Fibroblast of mammary gland (primary cell): ENCODE results near the gene RASSF1.

Experiments used
- DNase-seq: peaks from one replicate; pipeline ENCODE4 v3.0.0-alpha.2; 2010; ENCODE audit warnings: low read depth
- H3K4me3 ChIP-seq: 2 replicates; pipeline ENCODE4 v1.5.1; 2011; ENCODE audit warnings: low read depth, mild to moderate bottlenecking, low read length, moderate library complexity; ENCODE audit not compliant: control insufficient read depth
- CTCF ChIP-seq: conservative IDR thresholded peaks from 2 replicates; pipeline ENCODE4 v1.5.1; 2011; ENCODE audit warnings: low read depth, low read length, inconsistent platforms; ENCODE audit not compliant: control insufficient read depth, insufficient read depth

RASSF1 gene

GRCh38 chr3:50297896-50298725 is 42.5 kb downstream of the RASSF1 start:
- peak overlapping the region; percentile 86 for H3K4me3 ChIP-seq
- no peak for DNase-seq
- TF ChIP-seq CTCF: peak; percentile 21

- DNase-seq: no peak
- no peak overlapping the region for H3K4me3 ChIP-seq
- no peak for TF ChIP-seq CTCF
Measured at GRCh38 chr3:50297384-50297775, 43.3 kb downstream of the RASSF1 start.

GRCh38 chr3:50296721-50297383 is 43.8 kb downstream of the RASSF1 start:
- no peak for DNase-seq
- no peak overlapping the region for H3K4me3 ChIP-seq
- no peak for TF ChIP-seq CTCF

- TF ChIP-seq CTCF: no peak
- no peak overlapping the region for H3K4me3 ChIP-seq
- no peak for DNase-seq
Measured at GRCh38 chr3:50295553-50296431, 44.8 kb downstream of the RASSF1 start.

- TF ChIP-seq CTCF: no peak
- no peak for DNase-seq
- H3K4me3 ChIP-seq: no peak overlapping the region
Measured at GRCh38 chr3:50294492-50295403, 45.9 kb downstream of the RASSF1 start.
